Activated CD4-positive, CD25-positive, alpha-beta regulatory T cell treated with anti-CD3 and anti-CD28 coated beads, Interleukin-2, amount 50 U/mL, for 16 hours (primary cell): Measurements from ENCODE around the gene ANTXR1.

Experiments
- DNase-seq: peaks from one replicate; pipeline ENCODE4 v3.0.0-alpha.2; 2020; ENCODE audit warnings: low read depth, low spot score

The ANTXR1 gene

DNA sequence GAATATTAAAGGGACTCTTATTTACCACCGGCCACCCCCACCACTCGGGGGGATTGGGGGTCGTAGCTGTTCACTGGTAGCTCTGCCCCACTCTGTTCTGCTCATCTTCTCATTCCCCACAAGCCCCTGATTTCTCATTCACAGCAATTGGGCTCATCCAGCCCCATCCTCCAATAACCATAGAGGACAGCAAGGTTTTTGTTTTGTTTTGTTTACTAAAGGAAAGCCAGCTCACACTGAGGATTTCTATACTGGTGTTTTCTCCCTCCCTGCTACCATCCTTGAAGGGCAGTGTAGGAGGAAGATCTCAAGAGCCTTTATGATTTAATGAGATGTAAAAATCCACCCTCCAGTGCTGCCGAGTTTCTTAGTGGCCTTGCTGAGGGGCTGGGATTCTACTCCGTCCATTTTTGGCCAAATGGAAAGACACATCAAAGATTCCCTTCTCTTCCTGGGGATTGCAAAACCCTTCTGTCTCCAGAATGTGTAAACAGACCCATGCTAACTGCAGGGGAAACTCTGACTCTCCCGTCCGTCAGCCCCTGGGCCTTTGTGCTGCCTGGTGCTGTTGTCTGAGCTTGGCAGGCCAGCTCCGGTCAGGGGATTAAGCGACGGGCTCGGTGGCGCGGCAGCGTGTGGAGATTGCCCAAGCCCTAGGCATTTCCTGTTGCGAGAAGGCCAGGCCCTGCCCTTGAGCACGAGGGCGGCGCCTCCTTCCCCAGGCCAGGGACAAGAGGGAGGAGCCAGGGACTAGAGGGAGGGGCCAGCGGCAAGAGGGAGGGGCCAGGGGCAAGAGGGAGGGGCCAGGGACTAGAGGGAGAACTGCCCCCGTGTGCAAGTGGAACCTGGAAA, 165.0 kb downstream of the ANTXR1 start:
- no peak for DNase-seq

DNA sequence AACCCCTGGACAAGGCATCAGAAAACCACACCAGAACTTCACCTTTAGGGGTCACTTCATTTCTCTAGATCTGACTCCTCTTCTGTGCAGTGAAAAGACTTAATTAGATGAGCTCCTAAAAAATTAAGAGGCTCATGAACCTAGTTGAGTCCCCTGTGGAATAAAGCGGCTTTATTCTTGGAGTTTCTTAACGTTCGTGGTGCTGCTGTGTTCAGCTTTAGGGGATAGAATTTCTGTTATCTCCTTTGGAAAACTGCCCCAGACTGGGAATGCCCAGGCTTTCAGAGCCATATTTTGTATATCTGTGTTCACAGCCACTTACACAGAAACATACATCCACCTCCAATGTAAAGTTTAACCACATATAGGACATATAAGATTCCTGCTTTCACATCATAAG, 165.8 kb downstream of the ANTXR1 start:
- DNase-seq, result no peak

DNA sequence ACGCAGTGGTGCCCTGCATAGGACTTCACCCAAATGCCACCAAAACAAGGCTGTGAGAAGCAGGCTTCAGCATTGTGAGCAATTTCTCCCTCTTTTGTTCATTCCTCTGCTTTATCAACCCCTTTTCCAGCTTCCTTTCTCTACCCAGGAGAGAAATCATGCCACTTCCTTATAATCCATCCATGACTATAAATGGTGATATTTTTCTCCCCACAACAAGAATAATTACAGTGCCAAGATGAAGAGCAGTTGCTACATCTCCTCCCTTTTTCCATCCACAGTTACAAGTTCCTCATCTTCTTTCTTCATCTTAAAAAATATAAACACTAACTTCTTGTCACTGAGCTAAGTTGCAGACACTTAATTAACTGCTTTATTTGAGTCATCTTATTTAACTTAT, 167.2 kb downstream of the ANTXR1 start:
- DNase-seq, result no peak

DNA sequence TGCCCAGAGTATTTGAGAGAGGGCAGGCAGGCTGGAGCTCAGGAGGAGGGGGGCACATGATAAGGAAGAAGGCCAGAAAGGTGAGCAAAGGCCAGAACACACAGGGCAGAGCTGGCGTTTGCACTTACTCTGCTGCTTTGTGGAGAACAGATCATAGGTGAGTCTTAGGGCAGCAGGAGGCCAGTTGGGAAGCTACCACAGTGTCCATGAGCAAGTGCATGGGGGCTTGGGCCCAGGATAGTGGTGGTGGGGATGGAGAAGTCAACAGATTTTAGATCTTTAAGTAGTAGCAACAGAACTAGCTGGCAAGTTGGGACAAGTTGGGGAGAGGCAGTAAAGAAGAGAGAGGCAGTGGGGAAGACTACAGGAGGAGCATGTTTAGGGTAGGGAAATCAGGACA, 168.0 kb downstream of the ANTXR1 start:
- DNase-seq, result no peak

DNA sequence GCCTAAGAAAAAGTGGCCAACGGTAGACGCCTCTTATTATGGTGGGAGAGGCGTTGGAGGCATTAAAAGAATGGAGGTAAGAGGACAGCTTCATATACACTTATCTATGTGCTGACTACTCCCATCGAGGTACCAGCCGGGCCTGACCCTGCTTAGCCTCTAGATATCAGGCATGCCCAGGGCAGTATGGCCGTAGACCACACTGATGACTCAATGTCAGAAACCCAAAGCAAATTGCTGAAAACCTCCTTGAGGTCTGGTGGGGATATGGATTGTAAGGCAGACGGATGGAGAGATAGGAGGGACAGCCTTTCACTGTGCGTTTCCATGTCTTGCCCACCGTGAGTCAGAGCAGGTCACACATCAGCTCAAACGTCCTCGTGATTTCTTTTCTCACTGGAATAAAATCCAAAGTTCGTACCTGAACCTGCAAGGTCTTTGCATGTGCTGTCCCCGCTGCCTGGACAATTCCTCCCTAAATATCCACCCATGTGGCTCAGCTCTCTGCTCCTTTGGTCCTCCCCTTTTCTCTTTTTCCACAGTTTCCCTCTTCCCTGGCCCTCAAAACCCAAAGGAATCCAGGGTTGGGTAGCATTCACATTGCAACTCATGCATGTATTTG, 168.9 kb downstream of the ANTXR1 start:
- no peak for DNase-seq

DNA sequence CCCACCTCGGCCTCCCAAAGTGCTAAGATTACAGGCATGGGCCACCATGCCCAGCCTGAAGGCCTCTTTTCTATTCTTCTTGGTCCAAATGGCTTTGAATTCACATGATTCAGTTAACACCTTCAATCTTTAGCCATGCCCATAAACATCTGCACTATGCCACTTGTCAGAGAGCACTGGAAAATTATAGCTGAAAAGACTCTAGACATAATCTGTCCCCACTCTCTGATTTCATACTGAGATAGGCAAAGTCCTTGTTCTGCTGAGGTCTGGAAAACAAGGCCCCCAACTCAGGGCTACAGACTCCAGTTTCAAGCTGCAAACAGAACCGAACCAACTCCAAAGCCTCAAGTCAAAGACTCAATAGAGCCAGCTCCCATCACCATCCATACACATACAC, 170.7 kb downstream of the ANTXR1 start:
- no peak for DNase-seq

DNA sequence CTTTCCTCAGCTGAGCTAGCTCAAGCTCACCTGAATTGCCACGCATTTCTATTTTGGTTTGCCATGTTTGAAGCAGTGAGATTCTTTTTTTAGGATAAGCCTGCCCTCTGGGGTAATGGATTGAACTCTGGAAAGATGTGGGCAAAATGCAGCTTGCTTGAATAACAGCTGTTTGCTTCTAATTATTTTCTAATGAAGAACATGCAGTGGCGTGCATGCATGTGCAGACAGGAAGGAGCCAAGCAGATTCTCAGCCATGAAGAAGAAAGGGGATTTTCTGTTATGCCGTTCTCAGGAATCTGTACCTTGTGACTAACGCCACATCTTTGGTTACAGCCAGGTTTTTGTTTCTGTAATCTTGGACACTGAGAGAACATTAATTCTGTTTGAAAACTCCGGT, 171.2 kb downstream of the ANTXR1 start:
- DNase-seq, result no peak

DNA sequence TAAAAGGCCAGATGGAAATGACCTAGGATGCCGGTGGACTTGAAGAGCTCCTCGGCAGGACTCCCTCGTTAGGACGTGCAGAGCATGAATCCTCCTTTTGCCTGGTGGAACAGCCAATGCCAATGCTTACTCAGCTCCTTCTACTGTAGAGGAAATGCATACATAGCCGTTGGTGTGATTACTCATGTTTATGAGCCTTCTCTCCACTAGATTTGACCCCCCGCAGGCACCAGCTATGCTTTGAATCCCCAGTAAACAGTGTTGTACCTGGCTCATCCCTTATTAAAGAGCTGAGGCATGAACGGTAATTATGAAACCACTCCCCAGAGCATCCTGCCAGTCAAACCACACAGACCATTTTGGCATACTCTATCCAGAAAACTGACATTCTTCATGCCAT, 172.8 kb downstream of the ANTXR1 start:
- DNase-seq, result no peak

DNA sequence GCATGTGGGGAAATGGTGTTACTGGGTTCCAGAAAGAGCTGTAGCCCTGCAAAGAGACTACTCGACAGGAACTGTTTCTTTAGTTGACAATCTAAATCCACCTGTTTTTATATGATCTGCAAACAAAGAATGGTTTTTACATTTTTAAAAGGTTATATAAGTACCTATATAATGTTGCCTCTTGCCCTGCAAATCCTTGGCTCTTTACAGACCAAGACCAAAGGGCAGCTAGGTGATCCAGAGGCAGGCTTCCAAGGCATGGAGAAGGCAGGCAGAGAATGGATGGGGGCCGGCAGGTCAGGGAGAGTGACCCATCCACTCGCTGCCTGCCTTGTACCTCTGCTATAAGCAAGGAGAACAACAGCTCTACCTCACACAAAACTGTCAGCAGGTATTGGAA, 173.6 kb downstream of the ANTXR1 start:
- no peak for DNase-seq

DNA sequence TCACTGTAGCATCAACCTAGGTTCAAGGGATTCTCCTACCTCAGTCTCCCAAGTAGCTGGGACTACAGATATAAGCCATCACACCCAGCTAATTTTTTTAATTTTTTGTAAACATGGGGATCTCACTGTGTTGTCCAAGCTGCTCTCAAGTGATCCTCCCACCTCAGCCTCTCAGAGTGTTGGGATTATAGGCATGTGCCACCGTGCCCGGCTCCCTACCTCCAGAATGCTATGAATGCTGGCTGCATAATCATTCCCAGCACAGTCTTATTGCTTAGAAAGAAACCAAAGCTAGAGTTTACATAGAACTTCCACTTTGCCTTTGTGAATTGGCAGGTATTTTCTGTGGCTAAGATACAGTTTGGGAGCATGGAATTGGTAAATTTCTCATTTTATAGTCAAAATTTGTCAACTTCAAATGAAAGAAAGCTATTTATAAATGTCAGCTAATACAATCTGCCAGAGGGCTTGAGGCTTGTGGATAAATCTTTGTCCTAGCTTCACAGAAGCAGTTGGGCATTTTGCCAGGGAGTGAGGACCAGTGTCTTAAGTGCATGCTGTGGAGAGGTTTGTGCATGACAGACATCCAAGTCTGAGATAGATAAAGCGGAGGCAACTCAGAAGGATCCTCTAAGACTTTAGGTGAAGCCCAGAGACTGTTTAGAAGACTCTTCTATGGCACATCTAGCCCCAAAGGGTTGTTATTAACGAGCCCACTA, 175.4 kb downstream of the ANTXR1 start:
- DNase-seq, result no peak

DNA sequence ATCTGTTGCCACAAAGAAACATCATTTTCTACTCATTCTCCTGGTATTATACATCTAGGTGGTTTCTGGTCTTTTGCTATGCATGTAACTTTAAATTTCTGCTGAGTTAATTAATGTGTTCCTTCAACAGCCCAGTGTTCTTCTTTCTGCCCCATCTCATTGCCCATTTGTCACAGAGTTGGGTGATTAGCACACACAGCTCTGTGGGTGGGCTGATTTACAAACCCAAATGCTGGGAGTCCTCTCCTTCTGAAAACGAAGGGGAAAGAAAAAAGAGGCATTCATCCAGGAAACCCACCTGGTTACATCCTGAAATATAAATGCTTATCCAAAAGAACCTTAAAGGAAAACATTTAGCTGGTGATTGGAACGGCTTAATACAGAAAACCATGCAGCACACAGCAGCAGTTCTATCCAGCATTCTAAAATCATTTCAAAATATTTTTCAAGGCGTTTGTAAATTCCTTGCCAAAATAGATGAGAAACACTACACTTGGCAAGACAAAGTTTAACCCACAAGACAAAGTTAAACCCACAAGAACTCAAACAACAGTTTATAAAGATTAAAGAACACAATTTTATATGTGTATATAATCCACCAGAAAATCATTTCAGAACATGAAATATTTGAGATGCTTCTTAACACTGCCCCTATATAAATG, 177.9 kb downstream of the ANTXR1 start:
- no peak for DNase-seq

DNA sequence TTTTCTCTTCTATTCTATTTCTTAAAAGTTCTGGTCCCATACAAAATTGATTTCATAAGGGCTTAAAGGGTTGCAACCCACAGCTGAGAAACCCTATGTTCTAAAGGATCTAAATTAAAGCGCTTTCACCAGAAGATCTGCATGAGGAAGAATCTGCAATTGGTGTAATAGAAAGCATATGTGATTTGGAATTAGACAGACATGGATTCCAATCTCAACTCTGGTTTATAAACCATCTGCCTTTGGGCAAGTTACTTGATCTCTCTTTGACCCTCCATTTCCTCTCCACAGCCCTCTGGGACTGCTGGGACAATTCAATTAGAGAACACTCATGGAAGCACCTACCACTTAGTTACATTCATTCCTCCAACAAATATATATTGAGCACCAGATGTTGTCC, 178.7 kb downstream of the ANTXR1 start:
- no peak for DNase-seq

DNA sequence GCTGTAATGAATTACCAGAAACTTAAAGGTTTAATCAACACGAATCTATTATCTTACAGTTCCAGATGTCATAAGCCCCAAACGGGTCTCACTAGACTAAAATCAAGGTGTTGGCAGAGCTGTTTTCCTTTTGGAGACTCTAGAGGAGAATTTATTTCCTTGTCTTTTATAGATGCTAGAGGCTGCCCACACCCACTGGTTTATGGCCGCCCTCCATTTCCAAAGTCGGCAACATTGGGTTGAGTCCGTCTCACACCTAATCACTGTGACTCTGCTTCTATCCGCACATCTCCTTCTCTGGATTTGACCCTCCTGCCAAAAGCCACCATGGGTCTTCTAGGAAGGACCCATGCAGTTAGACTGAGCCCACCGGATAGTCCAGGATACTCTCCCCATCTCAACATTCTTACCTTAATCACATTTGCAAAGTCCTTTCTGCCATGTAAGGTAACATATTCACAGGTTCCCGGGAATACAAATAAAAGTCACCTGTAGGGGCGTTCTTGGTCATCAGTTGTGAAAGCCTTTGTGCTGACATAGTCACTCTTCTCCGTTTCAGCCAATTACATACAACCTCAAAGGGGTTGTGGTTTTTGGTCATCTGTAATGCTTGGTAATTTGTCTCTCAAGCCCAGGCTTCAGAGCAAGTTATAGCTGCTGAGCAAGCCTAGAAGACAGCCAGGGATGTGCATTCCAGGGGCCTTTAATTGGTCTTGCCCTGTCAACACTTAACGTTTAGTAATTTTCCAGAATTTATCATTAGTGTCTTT, 179.4 kb downstream of the ANTXR1 start:
- no peak for DNase-seq

DNA sequence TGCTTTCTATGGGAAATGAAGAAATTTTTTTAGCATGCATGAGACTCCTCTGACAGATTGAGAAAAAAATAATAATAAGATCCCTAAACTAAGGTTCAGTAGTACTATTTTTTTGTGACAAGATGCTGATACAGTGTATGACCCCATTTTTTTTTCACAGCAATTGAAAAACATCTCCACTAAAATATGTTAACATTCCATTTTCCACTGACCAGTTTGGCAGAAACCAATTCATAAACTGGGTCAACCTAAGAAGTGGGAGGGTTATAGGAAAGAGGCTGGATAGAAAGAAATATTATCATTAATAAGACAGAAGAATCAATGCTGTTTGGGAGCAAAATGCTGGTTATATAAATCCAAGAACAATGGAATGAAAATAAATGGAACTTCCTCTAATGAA, 182.7 kb downstream of the ANTXR1 start:
- DNase-seq, result no peak

DNA sequence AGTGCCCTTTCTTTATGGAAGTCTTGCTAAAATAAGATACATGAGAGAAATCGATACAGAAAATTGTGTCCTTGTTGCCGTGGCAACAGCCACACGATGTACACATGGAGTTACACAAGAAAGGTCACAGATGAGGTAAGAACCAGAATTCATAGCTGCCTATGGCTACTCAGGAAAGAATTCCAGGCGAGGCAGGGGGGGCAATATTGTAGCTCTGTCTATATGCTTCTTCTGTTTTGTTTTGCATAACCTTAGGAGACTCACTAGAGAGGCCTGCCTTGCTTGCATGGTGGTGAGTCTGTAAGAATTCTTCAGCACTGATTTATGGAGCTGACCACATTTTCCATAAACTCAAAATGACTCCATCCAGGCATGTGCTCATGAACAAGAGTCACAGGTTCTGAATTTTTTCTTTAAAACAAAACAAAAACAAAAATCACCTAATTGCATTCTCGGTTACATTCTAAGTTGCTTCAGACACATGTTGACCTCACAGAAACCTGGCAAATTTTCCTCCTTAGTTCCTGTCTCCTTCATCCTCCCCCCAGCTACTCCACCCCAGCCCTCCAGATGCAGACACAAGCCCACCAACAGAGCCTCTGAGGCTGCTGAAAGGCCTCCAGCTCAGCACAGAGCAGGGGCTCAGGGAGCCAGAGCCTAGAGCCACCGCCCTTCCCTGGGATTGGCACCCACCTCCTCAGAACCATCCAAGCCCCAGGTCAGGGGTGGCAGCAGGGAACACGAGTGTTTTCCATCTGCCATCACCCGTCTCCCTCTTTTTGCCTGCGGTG, 183.5 kb downstream of the ANTXR1 start:
- no peak for DNase-seq

DNA sequence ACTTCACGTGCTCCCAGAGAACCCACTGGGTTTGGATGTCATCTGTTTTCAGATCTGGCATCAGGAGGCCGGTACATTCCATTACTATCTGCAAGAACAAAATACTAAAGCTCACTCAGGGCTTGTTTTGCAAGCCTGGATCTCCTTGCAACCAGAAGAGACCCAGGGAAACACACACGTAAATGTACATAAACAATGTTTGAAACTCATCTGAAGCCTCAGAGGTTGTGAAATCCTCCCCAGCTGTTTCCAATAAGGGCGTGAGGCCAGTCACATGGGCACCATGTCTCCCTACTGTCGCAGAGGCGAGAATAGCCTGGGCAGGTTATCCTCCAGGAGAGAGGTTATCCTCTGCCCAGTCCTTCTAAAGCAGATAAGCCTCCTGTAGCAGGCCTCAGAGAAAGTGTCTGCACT, 187.1 kb downstream of the ANTXR1 start:
- DNase-seq, result no peak

DNA sequence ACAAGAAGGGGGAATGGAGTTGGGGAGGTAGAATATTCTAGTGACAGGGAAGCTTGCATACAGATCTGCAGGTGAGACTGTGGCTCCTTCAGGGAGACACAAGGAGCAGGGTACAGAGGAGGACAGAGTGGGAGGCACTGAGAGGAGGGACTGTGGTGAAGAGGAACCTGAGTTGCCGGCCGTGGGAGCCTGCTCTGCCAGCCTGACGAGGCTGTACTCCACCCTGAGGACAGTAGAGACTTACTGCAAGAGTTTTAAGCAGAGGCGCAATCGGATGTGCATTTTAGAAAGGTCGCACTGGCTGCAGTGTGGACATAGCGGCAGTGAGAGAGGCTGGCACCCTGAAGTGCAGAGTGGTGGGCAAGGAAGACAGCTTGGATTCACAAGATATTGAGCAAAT, 188.3 kb downstream of the ANTXR1 start:
- no peak for DNase-seq

DNA sequence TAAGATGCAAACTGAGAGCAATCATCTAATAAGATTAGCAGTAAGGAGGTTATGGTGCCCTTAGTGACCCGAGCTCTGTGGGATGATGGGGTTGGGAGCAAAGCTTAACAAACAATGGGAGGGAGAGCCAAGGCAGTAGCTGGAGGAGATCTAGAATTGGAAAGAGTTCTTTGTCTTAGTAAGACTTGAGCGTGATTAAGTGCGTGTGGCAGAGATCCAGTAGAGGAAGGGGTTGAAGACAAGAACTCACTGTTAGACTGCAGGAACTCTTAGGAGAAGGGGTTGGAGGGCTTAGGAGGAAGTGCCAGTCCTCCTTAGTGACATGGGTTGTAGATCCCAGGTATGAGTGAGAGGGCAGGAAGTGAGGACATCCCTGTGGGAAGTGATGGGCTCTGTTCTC, 189.3 kb downstream of the ANTXR1 start:
- no peak for DNase-seq

DNA sequence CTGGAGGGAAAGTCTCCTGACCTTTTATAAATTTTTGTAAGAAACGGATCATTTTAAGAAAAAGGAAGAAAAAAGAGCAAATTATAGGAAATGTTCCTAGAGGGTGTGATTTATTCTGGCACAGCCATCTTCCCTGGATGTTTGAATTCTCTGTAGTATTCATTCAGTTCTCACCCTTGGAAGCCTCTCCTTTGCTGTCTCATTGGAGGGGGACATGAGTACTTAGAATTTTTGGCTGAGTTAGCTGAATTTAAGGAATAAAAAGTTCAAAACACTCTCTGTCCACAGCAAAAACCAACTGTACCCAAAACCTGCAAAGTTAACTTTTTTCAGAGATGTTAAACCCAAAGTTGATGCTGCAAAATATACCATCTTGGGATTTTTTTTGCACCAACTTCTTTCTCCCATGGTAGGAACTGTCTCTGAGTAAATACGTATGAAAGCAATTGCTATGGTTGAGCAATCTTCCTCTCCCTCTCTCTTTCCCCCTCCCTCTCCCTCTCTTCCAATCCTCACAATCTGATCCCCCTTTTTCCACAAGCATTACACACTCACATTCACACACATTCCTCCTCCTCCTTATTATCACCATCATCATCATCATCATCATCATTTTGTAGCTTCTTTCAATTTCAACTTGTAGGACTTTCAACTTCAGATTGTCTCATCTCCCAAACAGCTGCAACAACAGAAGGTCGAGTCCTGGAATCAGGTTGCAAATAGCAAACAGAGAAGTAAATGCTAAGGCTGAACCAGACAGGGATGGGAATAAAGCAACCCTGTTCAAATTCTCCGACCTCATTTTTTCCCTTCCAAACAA, 190.4 kb downstream of the ANTXR1 start:
- no peak for DNase-seq

DNA sequence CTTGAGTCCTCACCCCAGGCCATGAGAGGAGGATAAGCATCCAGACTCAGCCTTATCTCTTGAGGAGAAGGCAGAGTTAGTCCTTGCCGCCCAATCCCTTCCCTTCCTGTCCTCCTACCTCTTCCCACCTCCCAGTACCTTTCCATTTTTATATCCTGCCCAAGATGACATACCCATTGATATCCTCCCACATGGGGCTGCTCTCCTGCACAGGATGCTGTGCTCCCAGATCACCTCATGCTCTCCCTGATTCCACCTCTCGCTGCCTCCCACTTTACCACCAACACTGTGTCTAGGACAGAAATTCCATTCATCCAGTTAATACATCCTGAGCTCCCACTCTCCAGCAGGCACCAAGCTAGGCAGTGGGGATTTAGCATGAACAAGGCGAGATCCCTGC, 191.7 kb downstream of the ANTXR1 start:
- no peak for DNase-seq
